Measurements from ENCODE around the gene CAMKMT. TPM values are rescaled to one million over a fixed set of nuclear protein-coding genes. Genes with fewer than 3 reads are reported as not detected.

CAMKMT gene
- total RNA-seq, 4 donors from 2014 or later: 7.6 to 16.2 (median 9.4) TPM

- no peak for ATAC-seq (ENCODE audit: low FRiP score)
- TF ChIP-seq CTCF (IDR thresholded peaks at IDR 0.05): no peak
- DNase-seq (ENCODE audit: low spot score): no peak
Observed at GRCh38 chr2:44546459-44547127, 184.8 kb downstream of the CAMKMT start.

- TF ChIP-seq CTCF (IDR thresholded peaks at IDR 0.05): no peak
- DNase-seq (ENCODE audit: low spot score) (no peak), ATAC-seq (ENCODE audit: low FRiP score) (no peak)
Observed at GRCh38 chr2:44547718-44548117, 186.0 kb downstream of the CAMKMT start.

DNA sequence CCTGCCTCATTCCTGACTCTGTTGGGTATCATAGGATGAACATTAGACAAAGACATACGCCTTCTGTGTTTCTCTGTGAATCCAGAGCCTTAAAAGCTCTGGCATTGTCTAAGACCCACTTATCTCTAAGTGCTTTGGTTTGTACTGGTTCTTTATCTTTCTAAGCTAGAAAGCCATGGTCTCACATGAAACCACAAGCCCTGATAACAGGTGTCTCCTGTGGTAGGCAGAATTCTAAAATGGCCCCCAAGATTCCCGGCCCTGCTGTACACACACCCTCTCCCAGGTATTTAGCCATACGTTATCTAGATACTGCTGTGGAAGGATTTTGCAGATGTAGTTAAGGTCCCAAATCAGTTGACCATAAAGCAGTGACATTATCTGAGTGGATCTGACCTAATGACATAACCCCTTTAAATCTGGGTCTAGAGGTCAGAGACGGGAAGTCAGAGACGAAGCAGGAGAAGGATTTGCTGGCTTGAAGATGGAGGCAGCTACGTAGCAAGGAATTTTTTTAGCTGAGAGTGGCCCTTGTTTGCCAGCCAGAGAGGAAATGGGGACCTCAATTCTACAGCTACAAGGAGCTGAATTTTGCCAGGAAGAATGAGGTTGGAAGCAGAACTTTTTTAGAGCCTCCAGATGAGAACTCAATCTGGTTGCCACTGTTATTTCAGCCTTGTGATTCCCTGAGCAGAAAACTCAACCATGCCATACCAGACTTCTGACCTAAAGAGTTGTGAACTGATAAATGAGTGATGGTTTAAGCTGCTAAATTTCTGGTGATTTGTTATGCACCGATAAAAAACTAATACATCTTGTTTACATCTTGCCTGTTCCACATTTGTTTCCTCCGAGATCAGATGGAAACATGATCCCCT is 186.7 kb downstream of the CAMKMT start:
- no peak for TF ChIP-seq CTCF (IDR thresholded peaks at IDR 0.05)

DNA sequence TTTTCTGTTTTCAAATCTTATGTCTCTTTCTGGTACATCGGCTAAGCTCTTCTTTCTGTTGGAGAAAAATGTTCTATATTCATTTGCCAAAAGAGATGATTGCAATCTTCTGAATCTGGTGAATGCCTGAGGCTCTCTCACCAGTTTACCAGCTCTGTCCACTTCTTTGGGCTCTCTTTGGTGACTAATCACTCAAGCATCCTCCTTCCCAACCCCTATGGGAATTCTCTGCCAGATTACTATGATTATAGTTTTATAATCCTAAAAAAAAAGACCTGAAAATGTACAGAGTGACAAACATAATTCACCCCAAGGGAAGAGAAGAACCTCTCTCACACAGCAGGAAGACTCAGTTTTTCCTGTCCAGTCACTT is 187.3 kb downstream of the CAMKMT start:
- DNase-seq (ENCODE audit: low spot score): no peak
- no peak for ATAC-seq (ENCODE audit: low FRiP score)
- TF ChIP-seq CTCF (IDR thresholded peaks at IDR 0.05): no peak

More for the DNA sequence above, 186.7 kb downstream of the CAMKMT start:
- no peak for ATAC-seq (ENCODE audit: low FRiP score)
- DNase-seq (ENCODE audit: low spot score): no peak

GRCh38 chr2:44549856-44550255 is 188.1 kb downstream of the CAMKMT start:
- no peak for ATAC-seq (ENCODE audit: low FRiP score)
- TF ChIP-seq CTCF (IDR thresholded peaks at IDR 0.05): no peak
- no peak for DNase-seq (ENCODE audit: low spot score)

DNA sequence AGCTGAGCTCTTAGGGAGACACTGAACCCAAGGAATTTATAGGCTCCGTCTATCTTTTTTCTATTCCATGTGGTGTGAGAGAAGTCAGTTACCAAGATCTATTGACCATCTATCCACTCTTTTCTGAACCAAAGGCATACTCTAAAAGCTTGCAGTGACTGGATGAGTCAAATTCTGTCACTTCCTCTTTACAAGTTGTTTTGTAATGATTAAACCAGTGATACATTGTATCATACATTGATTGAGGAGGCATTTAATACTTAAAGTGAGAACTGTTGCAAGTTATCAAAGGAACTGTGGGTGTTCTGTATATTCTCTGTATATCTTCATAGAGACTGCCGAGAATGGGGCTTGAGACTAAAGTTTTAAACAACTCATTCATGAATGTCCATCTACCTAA is 188.8 kb downstream of the CAMKMT start:
- no peak for DNase-seq (ENCODE audit: low spot score)
- TF ChIP-seq CTCF (IDR thresholded peaks at IDR 0.05): no peak

More for the DNA sequence above, 188.8 kb downstream of the CAMKMT start:
- ATAC-seq (ENCODE audit: low FRiP score): no peak
